ENCODE data around the gene CLASRP.

Gene CLASRP

GRCh38 chr19:45063851-45064801 lies 25.3 kb downstream of the CLASRP start:
- DNase-seq (ENCODE audit: low read depth) = no peak

DNA sequence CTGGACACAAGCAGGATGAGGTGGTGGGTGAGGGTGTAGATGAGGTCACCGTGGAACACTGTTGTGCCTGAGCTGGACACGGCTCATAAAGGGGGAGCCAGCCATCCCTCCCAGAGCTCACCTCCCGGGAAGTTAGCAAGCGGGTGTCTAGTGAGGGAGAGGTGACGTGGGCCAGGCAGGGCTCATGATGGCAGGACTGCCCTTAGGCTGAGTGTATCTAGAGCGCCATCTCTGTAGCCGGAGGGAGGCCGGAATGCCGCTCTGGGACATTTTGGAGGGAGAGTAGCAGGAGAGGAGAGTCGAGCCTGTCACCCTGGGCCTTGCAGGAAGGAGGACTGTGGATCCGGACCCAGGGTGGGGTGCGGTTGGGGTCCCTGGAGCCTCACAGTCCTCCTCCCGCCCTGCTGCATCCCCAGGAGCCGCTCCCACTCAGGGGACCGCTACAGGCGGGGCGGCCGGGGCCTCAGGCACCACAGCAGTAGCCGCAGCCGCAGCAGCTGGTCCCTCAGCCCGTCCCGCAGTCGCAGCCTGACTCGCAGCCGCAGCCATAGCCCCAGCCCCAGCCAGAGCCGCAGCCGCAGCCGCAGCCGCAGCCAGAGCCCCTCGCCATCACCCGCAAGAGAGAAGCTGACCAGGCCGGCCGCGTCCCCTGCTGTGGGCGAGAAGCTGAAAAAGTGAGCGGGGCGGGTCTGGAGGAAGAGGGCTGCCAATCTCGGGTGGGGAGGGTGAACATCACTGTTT lies 28.2 kb downstream of the CLASRP start:
- no peak for DNase-seq (ENCODE audit: low read depth)

GRCh38 chr19:45068041-45068440 lies 29.2 kb downstream of the CLASRP start:
- DNase-seq (ENCODE audit: low read depth) = no peak

DNA sequence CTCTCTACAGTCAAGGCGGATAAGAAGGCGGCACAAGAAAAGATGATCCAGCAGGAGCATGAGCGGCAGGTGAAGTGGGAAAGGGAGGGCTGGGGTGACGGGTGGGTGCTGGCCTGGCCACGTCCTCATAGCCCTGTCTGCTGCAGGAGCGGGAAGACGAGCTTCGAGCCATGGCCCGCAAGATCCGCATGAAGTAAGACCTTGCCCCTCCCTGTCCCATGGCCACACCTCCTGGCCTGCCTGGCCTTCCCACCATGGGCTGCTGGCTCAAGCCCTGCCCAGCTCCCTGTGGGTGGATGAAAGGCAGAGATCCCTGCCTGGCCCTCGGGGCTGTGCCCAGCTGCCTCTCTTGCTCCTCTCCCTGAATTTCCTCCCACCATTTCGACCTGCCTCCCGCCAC lies 30.2 kb downstream of the CLASRP start:
- DNase-seq (ENCODE audit: low read depth) = no peak

GRCh38 chr19:45070214-45070613 lies 31.4 kb downstream of the CLASRP start:
- DNase-seq (ENCODE audit: low read depth) = no peak

DNA sequence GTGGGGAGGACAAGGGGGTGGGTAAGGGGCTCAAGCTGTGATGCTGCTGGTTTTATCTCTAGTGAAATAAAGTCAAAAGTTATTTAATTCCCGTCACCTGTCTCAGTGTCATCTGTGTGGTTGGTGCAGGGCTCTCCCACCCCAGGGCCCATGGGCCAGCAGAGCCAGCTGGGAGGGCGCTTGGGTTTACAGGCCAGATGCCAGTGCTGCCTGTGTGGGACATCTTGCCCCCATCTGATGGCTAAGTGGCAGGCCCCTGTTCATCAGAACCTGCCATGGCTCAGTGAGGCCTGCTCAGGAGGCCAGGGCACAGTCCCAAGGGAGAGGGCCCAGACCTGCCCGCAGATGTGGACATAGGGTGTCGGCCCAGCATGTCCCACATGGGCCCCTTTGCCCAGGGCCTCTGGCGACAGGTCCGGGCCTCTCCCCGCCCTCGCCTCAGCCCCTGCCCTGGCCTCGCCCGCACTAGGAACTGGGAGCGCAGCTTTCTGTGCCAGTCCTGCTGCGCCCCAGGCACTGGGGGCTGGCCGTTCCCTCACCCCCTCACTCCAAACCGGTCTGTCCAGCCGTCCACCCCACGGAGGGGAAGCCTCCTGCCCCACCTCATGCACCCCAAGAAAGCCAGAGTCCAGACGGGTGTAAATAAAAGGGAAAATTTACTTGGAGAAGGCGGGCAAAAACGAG lies 32.2 kb downstream of the CLASRP start:
- DNase-seq (ENCODE audit: low read depth) = no peak

DNA sequence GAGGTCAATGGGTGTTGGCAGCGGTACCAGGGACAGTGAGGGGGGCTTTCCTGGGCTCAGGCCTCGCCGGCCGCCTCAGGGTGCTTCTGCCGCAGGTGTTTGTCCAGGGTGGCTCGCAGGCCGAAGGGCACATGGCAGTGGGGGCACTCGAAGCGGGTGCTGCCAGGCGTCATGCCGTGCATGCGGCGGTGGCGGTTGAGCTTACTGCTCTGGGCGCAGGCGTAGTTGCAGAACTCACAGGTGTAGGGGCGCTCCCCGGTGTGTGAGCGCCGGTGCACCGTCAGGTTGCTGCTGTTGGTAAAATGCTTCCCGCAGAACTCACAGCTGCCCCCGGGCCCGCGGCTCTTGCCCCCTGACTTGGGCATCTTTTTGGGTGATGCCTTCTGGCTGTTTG lies 32.7 kb downstream of the CLASRP start:
- no peak for DNase-seq (ENCODE audit: low read depth)

- DNase-seq (ENCODE audit: low read depth) = no peak
Measured at GRCh38 chr19:45071969-45072790, 33.3 kb downstream of the CLASRP start.

DNA sequence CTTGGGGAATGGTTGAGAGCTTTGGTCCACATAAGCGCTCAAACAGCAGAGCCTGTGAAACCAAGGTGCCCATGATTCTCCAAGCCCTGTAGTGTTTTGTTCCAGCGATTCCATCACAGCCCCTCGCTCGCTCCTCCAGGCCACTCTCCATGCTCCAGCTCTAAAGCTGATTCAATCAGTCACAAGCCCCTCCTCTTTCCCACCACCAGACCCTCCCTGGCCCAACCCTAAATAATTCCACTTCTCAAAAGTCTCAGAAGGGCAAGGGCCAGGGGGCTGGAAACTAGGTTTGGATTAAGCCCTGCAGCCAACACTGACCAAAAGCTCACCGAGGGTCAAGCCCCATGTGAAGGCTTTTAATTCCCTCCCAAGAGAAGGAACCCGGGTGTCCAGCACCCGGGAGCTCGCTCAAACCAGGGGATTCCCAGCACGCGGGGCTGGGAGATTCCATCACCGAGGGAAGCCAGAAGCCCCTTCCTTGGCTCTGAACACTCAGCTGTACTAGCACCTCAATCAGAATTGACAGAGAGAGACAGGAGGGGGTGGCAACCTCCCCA lies 36.0 kb downstream of the CLASRP start:
- no peak for DNase-seq (ENCODE audit: low read depth)

- DNase-seq (ENCODE audit: low read depth) = no peak
Measured at GRCh38 chr19:45075301-45076028, 36.6 kb downstream of the CLASRP start.

DNA sequence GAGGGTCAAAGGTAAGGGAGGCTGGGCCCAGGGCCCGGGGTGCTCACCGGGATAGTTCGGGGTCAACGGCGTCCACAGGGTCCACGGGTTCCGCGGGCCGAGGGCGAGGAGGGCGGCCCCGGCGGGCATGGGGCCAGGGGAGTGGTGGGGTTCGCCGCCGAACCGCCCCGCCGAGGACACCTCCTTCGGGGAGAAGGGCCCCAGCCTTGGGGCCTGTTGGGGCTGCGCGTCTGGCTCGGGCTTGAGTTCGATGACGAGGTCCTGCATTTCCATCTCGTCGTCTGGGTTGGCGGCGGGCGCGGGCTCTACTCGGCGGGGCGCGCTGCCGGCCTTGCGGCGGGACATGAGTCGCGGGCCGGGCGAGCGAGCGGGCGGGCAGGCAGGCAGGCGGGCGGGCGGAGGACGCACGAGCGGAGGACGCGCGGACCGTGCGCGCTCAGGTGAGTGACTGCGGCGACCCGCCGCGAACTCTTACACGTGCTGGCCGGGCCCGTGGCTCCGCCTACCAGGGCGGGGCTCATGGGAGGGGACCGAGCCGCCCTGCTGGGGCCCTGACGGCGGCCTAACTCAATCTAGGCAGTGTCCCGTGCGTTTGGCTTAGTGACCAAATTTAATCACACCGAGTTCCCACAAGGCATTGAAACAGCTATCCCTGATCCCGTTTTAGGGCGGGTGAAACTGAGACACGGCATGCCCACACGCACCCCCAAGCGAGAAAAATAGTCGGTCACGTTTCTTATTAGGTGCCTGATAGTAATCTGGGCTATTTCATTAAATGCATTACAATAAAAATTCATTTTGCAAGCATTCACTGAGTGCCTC lies 37.4 kb downstream of the CLASRP start, which contains the start of gene ZNF296:
TSS of gene ZNF296 (minus strand) at position 450 of the 822 bp plus-strand sequence. CDS start at position 345, 105 bp downstream.
- DNase-seq (ENCODE audit: low read depth) = peak; percentile 54

DNA sequence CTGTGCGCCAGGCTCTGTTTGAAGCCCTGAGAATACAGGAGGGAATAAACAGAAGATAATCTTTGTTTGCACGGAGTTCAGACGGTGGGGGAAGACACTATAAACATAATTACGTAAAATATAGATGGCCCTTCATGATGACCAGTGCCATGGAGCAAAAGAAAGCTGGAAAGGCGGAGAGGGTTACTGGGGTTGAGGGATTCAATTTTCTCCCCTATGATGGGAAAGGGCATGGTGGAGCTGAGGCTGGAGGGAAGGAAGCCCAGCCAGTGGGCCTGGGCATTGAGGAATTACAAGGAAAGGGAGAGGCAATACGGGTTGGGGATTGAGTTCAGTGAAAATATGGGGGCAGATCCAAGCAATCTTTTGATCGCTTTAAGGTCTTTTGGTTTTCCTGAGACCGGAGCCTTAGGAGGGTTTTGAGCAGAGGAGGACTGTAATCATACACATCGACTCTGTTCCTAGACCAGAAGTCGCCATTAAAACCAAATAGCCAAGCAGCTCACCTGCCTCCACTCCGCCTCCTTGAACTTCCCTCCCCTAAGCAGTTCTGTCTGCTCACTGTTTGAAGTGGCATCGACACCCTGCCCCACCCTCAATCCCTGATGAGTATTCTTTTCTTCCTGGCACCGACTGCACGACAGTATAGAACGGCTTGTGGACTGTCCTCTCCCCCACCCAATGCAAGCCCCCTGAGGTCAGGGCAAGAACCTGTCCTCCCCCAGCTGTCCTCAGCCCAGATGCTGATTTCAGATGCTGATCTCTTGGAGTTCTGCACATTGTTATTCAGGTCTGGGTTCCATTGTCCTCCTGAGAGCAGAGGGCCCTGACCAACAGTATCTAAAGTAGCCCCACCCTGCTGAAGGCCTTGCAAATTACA lies 38.2 kb downstream of the CLASRP start:
- no peak for DNase-seq (ENCODE audit: low read depth)

GRCh38 chr19:45078390-45079062 lies 39.7 kb downstream of the CLASRP start:
- no peak for DNase-seq (ENCODE audit: low read depth)

GRCh38 chr19:45079063-45079910 lies 40.4 kb downstream of the CLASRP start, which contains the start of gene GEMIN7:
TSS of gene GEMIN7 (plus strand) at chr19:45079260. CDS start at chr19:45090115, 10,855 bp downstream.
- peak; percentile 50 for DNase-seq (ENCODE audit: low read depth)

DNA sequence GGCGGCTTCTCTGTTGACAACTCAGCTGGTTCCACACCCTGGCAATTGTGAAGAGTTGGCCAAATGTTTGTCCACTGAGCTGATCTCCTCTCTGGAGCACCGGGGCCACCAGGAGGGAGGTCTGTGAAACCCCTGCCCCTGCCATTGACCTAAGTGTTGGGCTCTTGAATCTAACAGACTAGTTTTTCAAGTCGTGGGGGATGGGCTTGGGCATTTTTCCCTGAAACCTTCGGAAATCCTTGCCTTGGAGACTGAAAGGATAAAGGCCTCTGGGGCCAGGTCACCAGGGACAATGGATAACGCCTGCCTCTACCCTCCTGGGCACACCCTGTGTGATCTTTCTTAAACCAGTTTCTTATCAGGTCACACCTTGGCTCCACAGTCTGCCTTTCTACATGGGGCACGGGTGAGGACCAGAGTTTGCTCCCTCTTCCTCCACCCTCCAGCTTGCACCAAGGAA lies 41.1 kb downstream of the CLASRP start:
- no peak for DNase-seq (ENCODE audit: low read depth)

DNA sequence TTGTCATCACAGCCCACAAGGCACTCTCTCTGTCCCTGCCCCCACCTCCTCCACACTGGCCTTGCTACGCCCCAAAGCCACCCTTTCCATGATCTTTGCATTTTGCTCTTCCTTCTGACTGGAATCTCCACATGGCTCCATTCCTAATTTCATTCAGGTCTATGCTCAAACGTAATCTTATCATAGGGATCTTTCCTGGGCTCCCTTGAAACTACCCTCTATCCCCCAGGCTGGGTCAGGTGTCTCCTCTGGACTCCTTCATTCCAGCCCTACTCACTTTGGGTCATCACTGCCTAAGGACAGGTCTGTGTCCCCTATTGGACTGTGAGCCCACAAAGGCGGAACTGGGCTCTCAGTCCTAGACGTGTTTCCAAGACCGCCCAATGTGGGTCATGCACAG lies 43.3 kb downstream of the CLASRP start:
- DNase-seq (ENCODE audit: low read depth) = no peak

DNA sequence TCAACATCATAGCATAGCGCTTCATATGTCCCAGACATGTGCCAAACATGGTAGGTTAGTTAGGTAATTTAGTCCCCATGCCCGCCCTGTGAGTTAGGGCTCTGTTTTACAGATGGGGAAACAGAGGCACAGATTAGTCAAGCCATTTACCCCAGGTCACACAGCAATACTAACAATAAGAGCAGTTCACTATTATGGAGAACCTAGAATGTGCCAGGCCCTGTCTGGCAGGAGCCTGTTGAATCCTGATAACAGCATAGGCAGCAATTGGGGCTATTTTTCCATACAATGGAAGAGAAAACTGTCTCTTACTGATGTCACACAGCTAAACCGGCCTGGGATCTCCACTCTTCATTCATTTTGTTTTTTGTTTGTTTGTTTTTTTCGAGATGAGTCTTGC lies 47.6 kb downstream of the CLASRP start:
- DNase-seq (ENCODE audit: low read depth) = no peak

Data from stimulated activated CD8-positive, alpha-beta memory T cell treated with anti-CD3 and anti-CD28 coated beads, Interleukin-15, amount 100 ng/mL, for 1 hour (primary cell).